Smooth muscle cell of the umbilical artery (primary cell): ENCODE results near the gene PLEKHG4B. TPM values are rescaled to one million over a fixed set of nuclear protein-coding genes. Genes with fewer than 3 reads are reported as not detected.

Experiments
- total RNA-seq: library from RNA; depleted of rRNA; stranded (reverse); fragments of >200 nt; gene quantifications from 2 replicates; pipeline ENCODE4 v1.2.3, GENCODE V29; 2014

PLEKHG4B gene
- 0.28 and 0.30 TPM in 2 replicates for total RNA-seq

GRCh38 chr5:91556-92263, at the start of gene PLEKHG4B:
Gene PLEKHG4B, plus strand, starts transcription at chr5:92168. Its CDS starts 64 bp downstream, at chr5:92232.

GRCh38 chr5:191036-191948, 99.3 kb downstream of the PLEKHG4B start, which contains the start of gene LRRC14B:
Gene LRRC14B, plus strand, starts transcription at chr5:191495. Its CDS starts 44 bp downstream, at chr5:191539.

GRCh38 chr5:217494-218456, 125.8 kb downstream of the PLEKHG4B start, which contains the start of the genes CCDC127 and SDHA:
Gene CCDC127, minus strand, starts transcription at chr5:218153. Its CDS starts 1,304 bp downstream, at chr5:216849.
Gene SDHA, plus strand, starts transcription at chr5:218320. Its CDS starts 36 bp downstream, at chr5:218356.

Other genes with a start within 250 kb of the PLEKHG4B start
- gene LRRC14B, start 99.3 kb downstream of the PLEKHG4B start, total RNA-seq = not detected in 2 replicates
- gene CCDC127, start 126.0 kb downstream of the PLEKHG4B start, total RNA-seq = 5.3 and 5.7 TPM in 2 replicates
- gene SDHA, start 126.2 kb downstream of the PLEKHG4B start, total RNA-seq = 81.1 and 102 TPM in 2 replicates
- 102 and 136 TPM in 2 replicates for gene PDCD6, start 179.5 kb downstream of the PLEKHG4B start, total RNA-seq
- 4.6 and 10.7 TPM in 2 replicates for gene AHRR, start 229.5 kb downstream of the PLEKHG4B start, total RNA-seq